Stimulated activated CD4-positive, alpha-beta T cell treated with anti-CD3 and anti-CD28 coated beads, Interleukin-4, amount 100 ng/mL, for 1 hour (primary cell): ENCODE results near the gene IQGAP1.
"Not testable (repeated sequence)": the region's sequence is repeated elsewhere in the genome, so short reads cannot be mapped to it uniquely, and the experiment has no call there.

Experiments used
- DNase-seq: peaks from one replicate; pipeline ENCODE4 v3.0.0-alpha.2; 2020

The IQGAP1 gene

DNA sequence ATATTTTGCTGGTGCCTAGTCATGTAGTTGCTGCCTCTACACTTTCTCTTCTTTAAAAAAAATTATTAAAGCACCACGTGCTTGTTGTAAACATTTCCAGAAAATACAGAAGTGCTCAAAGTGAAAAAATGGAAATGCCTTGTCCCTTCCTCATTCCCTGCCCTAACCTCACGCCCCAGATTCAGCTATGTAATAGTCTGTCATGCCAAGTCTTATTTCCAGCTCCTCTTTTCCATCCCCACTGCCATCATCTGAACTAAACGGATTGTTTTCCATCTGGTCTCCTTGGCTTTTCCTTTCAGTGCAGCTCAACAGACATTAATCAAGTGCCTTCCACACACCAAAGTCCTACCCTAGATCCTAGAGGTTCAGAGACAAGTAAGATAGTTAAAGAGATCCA is 20.5 kb upstream of the IQGAP1 start:
- no peak for DNase-seq

DNA sequence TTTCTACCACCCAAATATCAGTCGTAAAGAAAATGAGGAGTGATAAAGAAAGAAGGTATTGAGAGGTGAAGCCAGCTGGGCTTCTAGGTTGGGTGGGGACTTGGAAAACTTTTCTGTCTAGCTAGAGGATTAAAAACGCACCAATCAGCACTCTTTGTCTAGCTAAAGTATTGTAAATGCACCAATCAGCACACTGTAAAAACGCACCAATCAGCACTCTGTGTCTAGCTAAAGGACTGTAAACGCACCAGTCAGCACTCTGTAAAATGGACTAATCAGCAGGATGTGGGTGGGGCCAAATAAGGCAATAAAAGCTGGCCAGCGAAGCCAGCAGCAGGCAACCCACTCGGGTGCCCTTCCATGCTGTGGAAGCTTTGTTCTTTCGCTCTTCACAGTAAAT is 13.0 kb upstream of the IQGAP1 start:
- DNase-seq = no peak

DNA sequence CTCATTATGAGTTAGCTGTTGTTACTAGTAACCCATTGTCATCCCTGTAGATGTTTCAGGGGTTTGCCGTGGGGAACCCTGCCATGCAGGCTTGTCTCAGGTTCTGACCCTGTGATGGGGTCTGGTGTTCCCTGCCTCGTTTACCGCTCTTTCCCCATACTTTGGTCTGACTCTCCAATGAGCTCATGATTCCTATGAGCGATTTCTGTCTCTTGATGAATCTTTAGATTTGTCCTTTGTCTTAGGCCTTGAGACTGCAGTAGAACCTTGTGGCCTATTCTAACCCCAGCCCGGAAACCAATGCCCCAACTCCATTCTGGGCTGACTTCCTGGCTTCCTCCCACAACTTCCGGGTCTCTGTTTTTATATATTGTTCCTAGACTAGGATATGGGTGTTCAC is 11.3 kb upstream of the IQGAP1 start:
- peak; percentile 39 for DNase-seq

DNA sequence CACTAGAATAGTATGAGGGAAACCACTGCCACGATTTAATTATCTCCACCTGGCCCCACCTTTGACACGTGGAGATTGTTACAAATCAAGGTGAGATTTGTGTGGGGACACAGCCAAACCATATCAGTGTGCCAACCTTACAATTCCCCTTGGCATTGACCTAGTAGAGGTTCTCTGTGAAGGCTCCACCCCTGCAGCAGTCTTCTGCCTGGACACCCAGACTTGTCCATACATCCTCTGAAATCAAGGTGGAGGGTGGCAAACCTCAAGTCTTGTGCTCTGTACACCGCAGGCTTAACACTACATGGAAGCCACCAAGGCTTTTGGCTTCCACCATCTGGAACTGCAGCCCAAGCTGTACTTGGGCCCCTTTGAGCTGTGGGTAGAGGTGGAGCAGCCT is 8.8 kb upstream of the IQGAP1 start:
- no peak for DNase-seq

DNA sequence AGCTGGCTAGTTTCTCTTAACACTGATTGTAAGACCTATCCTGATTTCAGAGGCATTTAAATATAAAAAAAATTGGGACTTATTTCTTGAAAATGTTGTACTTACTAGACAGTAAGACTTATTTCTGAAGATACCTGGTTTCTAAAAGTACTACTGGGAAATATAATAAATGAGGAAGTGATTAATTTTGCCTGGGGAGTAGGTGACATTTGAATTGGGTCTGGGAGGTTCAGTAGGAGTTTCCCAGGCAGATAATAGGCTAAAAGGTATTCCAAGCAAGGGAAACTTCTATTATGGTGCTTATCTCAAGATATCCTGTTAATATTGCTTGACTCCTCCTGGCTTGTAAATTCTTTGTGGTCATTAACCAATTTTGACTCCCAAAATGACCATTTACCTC is 6.5 kb upstream of the IQGAP1 start:
- no peak for DNase-seq

DNA sequence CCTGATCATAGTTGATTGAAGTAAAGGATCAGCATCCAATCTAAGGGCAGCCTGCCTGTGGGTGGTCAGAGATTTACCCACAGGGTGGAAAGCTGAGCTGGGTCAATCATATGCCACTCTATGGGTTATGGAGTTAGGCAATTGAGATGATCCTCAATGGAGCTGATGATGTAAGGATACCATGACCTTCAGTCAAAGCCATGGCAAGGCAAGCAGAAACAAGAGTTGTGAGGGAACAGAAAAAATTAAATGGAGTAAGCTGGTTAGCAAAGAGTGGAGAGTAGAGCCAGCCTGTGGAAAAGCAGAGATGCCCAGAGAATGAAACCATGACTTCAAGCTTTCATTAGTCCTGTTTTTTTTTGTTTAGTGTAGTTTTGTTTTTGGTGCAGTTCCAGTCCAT is 5.7 kb upstream of the IQGAP1 start:
- DNase-seq = no peak

DNA sequence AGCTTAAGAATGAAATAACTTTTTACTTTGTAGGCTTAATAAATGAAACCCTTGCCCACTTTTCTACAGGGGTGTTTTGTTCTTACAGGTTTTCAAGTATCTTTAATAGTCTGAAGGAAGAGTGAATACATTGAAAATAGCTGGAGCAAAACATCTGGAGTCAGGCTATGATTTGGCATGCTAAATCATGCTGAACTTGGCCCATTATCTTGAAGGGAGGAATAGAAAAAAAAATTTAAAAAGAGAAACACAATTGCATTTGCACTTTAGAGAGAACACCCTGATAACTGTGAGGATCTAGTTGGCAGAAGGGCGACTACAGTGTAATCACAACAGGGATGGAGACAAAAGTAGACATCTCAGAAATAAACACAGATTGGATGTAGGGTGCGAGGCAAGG is 1.8 kb upstream of the IQGAP1 start:
- DNase-seq = no peak

DNA sequence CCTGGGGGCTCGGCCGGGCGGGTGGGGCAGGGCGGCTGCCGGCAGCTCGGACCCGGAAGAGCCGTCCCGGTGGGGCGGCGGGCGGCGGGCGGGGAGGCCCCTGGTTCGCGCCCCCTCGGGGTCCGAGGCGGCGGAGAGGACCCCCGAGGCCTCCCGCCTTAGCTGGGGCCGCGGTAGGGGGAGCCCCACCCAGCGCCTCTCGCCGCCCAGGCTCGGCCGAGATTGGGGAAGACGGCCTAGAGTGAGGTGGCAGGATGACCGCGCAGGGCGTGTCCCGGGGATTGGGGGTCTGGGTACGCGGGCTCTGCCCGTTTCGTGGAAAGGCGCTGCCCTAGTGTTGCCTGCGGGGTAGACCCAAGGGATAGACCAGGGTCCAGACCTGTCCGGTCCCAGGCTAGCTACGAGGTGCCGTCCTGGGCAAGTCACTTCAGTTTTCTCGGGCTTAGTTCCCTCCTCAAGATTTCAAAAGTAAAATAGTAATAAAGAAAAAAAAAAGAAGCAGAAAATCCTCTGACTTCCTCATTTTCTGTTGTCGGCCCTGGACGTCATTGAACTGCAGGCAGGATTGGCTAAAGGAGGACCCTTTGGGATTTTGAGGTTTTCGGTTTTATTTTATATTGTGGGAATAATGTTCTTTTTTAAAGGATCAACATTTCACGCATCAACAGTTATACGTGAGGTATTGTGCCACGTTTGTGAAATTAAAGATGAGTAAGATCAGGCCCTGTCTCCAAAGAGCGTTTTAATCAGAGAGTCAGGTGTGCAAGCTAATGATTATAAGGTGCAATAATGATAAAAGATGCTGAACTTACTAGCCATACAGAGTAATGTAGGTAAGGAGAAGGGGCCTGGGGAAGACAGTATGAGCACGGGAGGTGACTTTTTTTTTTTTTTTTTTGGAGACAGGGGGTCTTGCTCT is 679 bp downstream of the IQGAP1 start:
- DNase-seq = peak; percentile 53

DNA sequence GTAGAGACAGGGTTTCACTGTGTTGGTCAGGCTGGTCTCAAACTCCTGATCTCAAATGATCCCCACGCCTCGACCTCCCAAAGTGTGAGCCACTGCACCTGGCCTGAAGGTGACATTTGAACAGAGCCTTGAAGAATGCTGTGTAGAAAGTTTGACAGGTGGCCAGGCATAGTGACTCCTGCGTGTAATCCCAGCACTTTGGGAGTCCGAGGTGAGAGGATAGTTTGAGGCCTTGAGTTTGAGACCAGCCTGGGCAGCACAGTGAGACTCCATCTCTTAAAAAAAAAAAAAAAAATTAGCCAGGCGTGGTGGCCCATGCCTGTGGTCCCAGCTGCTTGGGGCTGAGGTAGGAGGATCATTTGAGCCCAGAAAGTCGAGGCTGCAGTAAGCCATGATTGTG is 1.5 kb downstream of the IQGAP1 start:
- no peak for DNase-seq

DNA sequence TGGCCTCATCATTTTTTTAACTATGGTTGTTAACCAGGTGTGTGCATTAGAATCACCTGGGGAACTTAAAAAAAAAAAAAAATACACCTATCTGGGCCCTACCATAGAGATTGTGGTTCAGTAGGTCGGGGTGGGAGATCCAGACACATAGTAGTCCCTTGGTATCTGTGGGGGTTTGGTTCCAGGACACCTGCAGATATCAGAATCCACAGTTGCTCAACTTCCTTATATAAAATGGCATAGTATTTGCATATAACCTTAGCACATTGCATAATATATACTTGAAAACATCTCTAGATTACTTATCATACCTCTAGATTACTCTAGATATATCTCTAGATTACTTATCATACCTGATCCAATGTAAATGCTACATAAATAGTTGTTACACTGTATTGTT is 5.0 kb downstream of the IQGAP1 start:
- no peak for DNase-seq

DNA sequence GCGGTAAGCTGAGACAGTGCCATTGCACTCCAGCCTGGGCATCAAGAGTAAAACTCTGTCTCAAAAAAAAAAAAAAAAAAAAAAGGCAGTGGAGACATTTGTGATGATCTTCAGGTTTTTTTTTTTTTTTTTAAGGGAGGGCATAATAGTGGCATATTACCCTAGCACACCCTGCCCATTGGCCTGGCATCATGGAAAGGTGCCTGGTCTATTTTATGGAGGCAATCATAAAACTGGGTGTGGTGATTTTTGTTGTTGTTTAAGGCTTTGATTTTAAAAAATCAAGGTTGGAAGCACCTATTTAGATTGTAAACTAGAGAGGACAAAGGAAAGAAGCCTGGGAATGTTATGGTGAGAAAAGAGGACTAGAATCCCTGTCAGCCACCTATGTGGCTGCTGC is 6.0 kb downstream of the IQGAP1 start:
- no peak for DNase-seq

DNA sequence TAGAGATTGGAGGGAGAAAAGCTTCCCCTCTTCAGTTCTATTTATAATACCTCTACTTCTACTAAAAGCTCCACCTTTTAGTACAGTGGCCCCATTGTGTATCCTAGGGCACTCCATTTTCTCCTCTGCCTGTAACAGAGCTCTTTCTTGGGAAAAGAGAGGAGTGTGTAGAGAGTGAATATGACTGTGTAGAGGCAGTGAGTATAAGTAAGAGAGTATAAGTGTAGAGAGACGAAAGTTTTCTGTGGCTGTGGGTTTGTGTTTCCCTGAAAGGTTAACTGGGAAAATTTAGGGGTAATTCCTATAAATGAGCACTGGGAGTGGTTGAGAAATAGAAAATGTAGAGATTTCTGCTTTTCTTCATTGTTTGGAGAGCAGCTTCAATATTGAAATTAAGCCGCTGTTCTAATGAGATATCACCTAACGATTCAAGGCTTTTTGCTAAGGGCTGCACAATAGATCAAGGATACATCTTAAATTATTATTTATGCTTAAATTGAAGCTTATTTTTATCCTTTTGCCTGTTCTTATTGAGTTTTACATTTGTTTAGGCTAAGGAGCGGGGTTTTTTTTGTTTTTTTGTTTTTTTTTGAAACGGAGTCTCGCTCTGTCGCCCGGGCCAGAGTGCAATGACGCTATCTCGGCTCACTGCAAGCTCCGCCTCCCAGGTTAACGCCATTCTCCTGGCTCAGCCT is 6.9 kb downstream of the IQGAP1 start:
- no peak for DNase-seq

DNA sequence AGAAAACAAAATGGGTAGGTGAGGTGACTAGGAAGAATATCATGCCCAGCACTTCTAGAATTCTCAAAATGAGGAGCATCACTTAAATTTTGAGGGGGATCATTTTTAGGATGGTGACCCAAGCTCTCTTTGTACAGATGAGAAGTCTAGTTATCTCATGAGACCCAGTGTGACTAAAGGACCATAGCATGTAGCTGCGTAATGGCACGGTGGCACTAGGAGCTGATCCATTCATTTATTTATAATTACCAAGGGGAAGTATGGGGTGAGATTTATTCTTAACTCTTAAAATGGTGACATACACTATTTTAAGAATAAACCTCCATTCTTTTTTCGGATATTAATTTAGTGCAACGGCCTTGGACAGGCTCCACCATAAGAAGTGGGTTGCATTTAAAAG is 8.3 kb downstream of the IQGAP1 start:
- no peak for DNase-seq

DNA sequence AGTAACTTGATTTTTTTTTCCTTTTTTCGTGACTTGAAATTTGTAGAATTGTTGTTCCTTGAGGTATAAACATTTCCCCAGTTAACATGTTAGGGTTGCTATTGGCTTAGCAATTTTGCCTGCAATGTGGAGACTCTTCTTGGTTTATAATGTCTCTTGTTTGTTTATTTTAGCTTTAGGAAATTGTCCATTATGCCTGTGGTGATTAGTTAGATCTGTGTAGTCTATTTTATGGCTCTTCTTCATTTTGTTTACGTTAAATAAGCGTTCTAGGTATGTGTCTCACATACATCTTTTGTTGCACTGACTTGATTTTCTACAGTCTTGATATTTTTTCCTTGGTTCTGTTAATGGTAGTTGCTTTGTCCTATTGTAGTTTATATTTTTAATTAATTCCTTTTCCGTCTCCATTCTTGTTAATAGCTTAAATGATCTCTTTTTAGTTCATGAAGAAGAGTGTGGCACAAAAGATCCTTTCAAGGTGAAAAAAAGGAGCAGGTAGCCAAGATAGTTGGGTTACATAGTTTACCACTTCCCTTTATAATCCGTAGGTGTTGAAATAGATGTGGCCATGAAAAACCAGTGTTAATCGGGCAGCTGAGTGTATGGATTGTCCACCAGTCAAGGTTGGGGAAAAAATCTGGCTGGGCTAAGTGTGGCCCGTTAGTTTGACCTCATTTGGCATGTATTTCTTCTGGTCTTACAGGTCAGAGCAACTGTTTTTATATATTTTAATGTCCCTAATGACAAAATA is 12.1 kb downstream of the IQGAP1 start:
- no peak for DNase-seq

DNA sequence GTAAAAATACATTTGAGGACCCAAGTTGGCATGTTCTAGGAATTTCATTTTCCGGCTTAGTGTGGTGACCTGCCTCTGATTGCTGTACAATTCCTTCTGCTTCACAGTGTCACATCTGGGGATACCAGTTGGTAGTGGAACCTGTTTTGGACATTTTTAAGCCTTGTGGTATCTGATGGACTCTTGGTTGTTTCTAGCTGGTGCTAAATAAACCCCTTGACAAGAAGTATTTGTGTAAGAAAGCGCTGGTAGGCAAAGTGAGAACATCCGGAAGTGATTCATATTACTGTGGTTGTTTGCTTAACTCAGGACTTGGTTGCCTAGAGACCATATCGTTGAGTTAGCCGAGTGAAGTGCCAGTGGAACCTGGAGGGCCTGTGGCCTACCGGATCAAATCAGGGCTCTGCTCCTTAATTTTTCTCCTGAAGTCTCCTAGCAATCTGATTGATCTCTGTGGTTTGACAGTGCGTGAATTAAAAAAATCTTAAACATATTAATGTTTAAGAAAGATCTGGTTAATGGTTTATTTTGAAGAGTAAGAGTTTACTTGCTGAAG is 12.8 kb downstream of the IQGAP1 start:
- DNase-seq = peak; percentile 18

DNA sequence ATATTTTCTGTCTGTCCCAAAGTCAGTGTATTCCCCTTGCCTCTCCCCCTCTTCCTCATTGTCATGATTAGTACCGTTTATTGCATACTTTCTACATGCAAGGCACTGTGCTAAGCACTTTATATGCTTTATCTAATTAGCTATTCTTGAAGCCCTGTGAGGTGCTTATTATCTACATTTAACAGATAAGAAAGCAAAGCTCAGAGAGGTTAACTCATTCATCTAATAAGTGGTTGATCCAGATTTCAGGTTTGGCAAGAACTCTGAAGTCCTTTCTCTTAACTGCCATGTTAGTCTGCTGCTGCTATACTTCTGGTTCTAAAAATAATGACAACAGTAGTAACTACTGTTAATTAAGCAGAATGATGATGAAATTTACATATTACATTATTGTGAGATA is 13.5 kb downstream of the IQGAP1 start:
- no peak for DNase-seq

DNA sequence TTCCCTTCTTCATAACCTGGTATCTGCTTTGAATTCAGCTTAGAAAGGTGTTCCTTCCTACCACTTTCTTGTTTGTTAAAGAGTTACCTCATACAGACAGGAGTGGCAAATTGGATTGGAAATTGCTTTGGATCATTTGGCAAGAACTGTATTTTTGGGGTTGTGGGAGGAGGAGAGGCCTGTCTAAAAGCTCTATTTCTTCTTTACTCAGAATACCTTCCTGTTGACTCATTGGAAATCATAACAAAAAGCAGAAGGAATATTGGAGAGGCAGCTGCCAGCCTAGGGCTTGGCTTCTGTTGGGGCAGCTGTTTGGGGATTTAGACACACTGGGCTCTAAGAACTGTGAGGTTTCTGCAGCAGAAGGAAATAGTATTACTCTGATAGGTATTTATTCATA is 14.2 kb downstream of the IQGAP1 start:
- no peak for DNase-seq

DNA sequence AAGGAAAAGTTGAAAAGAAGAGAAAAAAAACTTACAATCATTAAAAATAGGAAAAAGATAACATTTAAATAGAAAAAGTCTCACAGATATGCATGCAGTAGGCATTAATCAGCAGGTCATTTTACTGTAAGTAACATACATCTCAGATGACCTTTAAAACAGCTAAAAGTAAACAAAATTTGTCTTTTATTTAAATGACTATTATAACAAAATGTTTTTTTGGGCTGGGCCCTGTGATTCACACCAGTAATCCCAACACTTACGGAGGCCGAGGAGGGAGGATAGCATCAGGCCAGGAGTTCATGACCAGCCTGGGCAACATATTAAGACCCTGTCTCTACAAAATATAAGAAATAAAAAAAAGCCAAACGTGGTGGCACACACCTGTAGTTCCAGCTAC is 14.7 kb downstream of the IQGAP1 start:
- DNase-seq = no peak

DNA sequence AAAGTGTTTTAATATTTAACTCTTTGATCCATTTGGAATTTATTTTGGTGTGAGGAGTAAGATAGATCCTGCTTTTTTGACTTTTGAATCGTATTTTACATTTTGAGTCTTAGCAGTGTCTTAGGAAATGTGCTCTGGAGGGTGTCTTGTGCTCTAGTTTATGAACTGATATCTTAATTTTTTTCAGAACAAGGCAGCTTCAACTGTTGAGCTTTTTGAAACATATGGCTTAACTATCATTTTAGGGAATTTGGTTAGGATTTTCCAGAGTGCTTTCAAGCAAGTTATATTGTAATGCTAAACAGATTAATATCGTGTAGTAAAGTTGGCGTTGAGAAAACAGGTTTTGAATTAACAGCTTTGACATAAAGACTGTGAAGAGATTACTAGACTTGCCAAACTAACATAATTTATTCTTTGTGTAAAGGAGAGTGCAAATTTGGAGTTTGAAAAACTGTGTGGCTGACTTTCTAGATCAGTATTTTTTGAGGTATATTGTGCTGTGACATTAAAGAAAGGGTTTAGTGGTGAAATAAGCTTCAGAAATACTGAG is 17.1 kb downstream of the IQGAP1 start:
- DNase-seq = no peak

DNA sequence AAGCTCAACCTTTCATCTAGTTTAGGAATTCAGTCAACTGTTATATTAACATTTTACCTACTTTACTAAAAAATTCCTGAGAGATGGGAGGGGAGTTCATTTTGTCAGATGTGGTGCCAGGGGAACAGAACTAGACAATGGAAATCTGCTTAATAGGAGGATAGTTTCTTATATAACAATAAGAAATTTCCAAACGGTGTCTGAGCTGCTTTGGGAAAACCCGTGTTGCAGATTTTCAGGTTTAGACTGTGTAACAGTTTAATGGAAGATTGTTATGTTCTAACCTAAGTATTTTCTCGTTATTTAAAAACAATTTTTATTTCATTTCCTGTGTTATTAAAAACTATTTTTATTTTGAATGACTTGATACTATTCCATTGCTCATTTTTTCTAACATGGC is 19.3 kb downstream of the IQGAP1 start:
- no peak for DNase-seq

DNA sequence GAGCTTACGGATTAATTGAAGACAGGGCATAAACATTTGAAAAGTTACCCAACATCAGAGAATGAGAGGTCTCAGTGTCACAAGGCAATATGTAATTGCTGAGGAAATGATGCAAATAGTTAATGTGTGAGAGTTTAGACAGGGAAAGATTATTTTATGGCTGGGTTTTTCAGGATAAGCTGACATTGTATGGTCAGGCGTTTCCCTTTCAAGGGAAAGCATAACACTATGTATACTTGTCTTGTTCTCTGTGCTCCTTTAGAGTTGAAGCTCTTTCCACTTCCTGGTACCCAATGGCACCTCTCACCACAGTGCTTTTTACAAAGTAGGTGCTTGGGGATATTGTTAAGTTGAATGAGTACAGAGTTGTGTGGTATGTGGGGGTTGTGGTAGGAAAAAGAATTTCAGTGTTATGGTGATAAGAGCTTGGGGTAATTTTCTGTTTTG is 19.9 kb downstream of the IQGAP1 start:
- DNase-seq = no peak

DNA sequence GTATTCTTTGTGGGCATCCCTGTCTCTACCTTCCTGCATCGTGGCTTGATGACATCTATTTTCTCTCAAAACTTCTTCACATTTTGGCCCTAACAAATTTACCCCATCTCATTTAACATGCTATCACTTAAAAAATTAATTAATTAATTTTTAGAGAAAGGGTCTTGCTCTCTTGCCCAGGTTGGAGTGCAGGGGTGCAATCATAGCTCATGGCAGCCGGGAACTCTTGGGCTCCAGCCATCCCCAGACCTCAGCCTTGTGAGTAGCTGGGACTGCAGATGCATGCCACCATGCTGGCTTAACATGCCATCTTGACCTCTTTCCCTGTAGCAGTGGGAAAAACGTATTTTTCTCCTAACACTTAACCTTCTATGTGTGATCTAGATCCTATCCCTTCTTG is 20.6 kb downstream of the IQGAP1 start:
- no peak for DNase-seq

DNA sequence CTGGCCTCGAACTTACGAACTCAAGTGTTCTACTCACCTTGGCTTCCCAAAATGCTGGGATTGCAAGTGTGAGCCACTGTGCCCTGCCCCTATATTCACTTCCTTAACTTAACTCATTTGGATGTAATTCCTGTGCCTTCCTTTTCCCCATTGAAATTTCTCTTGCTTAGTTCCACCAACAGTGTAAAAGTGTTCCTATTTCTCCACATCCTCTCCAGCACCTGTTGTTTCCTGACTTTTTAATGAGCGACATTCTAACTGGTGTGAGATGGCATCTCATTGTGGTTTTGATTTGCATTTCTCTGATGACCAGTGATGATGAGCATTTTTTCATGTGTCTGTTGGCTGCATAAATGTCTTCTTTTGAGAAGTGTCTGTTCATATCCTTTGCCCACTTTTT is 21.5 kb downstream of the IQGAP1 start:
- not testable (repeated sequence) for DNase-seq
